GM23338 (cell line): ENCODE measurements around the gene ACSBG1. TPM values are rescaled to one million over a fixed set of nuclear protein-coding genes. Genes with fewer than 3 reads are reported as not detected.

Source experiments
- ATAC-seq: fragments of 200-7000 bp; cut with Tn5 transposase; 3 replicates; pipeline ENCODE4 v1.9.1; 2020
- DNase-seq: peaks from one replicate; pipeline ENCODE4 v3.0.0-alpha.2; 2015; ENCODE audit warnings: low spot score
- H2AFZ ChIP-seq: fragments of 200-600 bp; sonication (generic); 2 replicates; pipeline ENCODE4 v1.8.0; 2016; ENCODE audit warnings: antibody characterized with exemption, mild to moderate bottlenecking, moderate library complexity
- H3F3A ChIP-seq: fragments of 200-600 bp; sonication (generic); replicated peaks from 2 replicates; pipeline ENCODE4 v1.8.0; 2017; ENCODE audit warnings: antibody characterized with exemption, mixed run types, low read depth
- H3K27ac ChIP-seq: fragments of 200-600 bp; sonication (generic); 2 replicates; pipeline ENCODE4 v1.6.1; 2016; ENCODE audit warnings: low read depth
- H3K27me3 ChIP-seq: fragments of 200-600 bp; sonication (generic); 2 replicates; pipeline ENCODE4 v1.8.0; 2016; ENCODE audit warnings: mild to moderate bottlenecking, mixed run types, moderate library complexity; ENCODE audit not compliant: insufficient read depth
- H3K36me3 ChIP-seq: fragments of 200-600 bp; sonication (generic); 2 replicates; pipeline ENCODE4 v1.8.0; 2016; ENCODE audit warnings: mild to moderate bottlenecking; ENCODE audit not compliant: insufficient read depth
- H3K4me1 ChIP-seq: fragments of 200-600 bp; sonication (generic); 2 replicates; pipeline ENCODE4 v1.8.0; 2016; ENCODE audit warnings: mild to moderate bottlenecking, moderate library complexity; ENCODE audit not compliant: insufficient read depth
- H3K4me2 ChIP-seq: fragments of 200-600 bp; sonication (generic); 2 replicates; pipeline ENCODE4 v1.7.1; 2017; ENCODE audit warnings: mixed run types
- H3K4me3 ChIP-seq: fragments of 200-600 bp; sonication (generic); 2 replicates; pipeline ENCODE4 v1.6.1; 2016; ENCODE audit warnings: mixed run types
- H3K79me2 ChIP-seq: fragments of 200-600 bp; sonication (generic); replicated peaks from 2 replicates; pipeline ENCODE4 v1.8.0; 2017; ENCODE audit warnings: mild to moderate bottlenecking; ENCODE audit not compliant: insufficient read depth
- H3K9me2 ChIP-seq: fragments of 200-600 bp; sonication (generic); 2 replicates; pipeline ENCODE4 v1.8.0; 2017; ENCODE audit not compliant: insufficient read depth
- H4K20me1 ChIP-seq: fragments of 200-600 bp; sonication (generic); replicated peaks from 2 replicates; pipeline ENCODE4 v1.8.0; 2017; ENCODE audit warnings: mild to moderate bottlenecking; ENCODE audit not compliant: insufficient read depth
- H3K27ac Mint-ChIP-seq: 2 replicates; pipeline ENCODE4 v1.8.0; 2020; ENCODE audit warnings: inconsistent platforms, mild to moderate bottlenecking, moderate library complexity, mixed read lengths
- H3K27me3 Mint-ChIP-seq: 3 replicates; pipeline ENCODE4 v1.8.0; 2022; ENCODE audit warnings: low read depth, mild to moderate bottlenecking, moderate library complexity, mixed read lengths, inconsistent platforms; ENCODE audit not compliant: insufficient read depth, poor library complexity
- H3K36me3 Mint-ChIP-seq: 3 replicates; pipeline ENCODE4 v1.8.0; 2021; ENCODE audit warnings: low read depth, mild to moderate bottlenecking, inconsistent platforms, moderate library complexity, mixed read lengths
- H3K4me1 Mint-ChIP-seq: 3 replicates; pipeline ENCODE4 v1.8.0; 2020; ENCODE audit warnings: mild to moderate bottlenecking, inconsistent platforms, mixed read lengths
- H3K4me3 Mint-ChIP-seq: 3 replicates; pipeline ENCODE4 v1.8.0; 2021; ENCODE audit warnings: moderate library complexity, mild to moderate bottlenecking, inconsistent platforms, mixed read lengths
- H3K9me3 Mint-ChIP-seq: 3 replicates; pipeline ENCODE4 v1.8.0; 2020; ENCODE audit warnings: moderate library complexity, mild to moderate bottlenecking, inconsistent platforms, mixed read lengths
- CREB1 ChIP-seq: fragments of 250-450 bp; sonication (Bioruptor Pico); IDR thresholded peaks from 2 replicates; pipeline ENCODE4 v1.5.0; 2020; ENCODE audit warnings: low read depth, mild to moderate bottlenecking, moderate library complexity
- EZH2 ChIP-seq: fragments of 200-600 bp; sonication (generic); IDR thresholded peaks from one replicate; pipeline ENCODE4 v1.8.0; 2017; ENCODE audit warnings: antibody characterized with exemption, mild to moderate bottlenecking, low read depth; ENCODE audit not compliant: unreplicated experiment
- EZH2phosphoT487 ChIP-seq: fragments of 200-600 bp; sonication (generic); IDR thresholded peaks from one replicate; pipeline ENCODE4 v1.8.1; 2018; ENCODE audit warnings: antibody characterized with exemption; ENCODE audit not compliant: unreplicated experiment
- JUNB ChIP-seq: IDR thresholded peaks from one replicate; pipeline ENCODE4 v1.6.1; 2016; ENCODE audit warnings: antibody characterized with exemption; ENCODE audit not compliant: unreplicated experiment
- NANOG ChIP-seq: IDR thresholded peaks from 2 replicates; pipeline ENCODE4 v1.6.1; 2016; ENCODE audit warnings: antibody characterized with exemption, borderline replicate concordance
- POLR2AphosphoS5 ChIP-seq: IDR thresholded peaks from 2 replicates; pipeline ENCODE4 v1.6.1; 2016; ENCODE audit warnings: antibody characterized with exemption, low read depth
- STAT1 ChIP-seq: IDR thresholded peaks from one replicate; pipeline ENCODE4 v1.6.1; 2016; ENCODE audit warnings: antibody characterized with exemption; ENCODE audit not compliant: unreplicated experiment
- ZNF114 ChIP-seq: fragments of 250-450 bp; sonication (Bioruptor Pico); IDR thresholded peaks from 2 replicates; pipeline ENCODE4 v1.5.0; 2020; ENCODE audit warnings: mild to moderate bottlenecking, moderate library complexity
- ZNF331 ChIP-seq: fragments of 250-450 bp; sonication (Bioruptor Pico); IDR thresholded peaks from 2 replicates; pipeline ENCODE4 v1.5.0; 2020; ENCODE audit warnings: low read depth, mild to moderate bottlenecking, moderate library complexity
- ZNF462 ChIP-seq: fragments of 250-450 bp; sonication (Bioruptor Pico); IDR thresholded peaks from 2 replicates; pipeline ENCODE4 v1.5.0; 2020; ENCODE audit warnings: mild to moderate bottlenecking, moderate library complexity
- polyA plus RNA-seq: library from polyadenylated mRNA; unstranded; fragments of >200 nt; fragmentation: Nextera tagmentation; extraction: Ambion mirVana; gene quantifications from 2 replicates; pipeline ENCODE4 v1.2.1, GENCODE V29; 2016
- total RNA-seq: library from RNA; depleted of rRNA; stranded (reverse); fragments of >200 nt; shearing (Covaris generic); gene quantifications from 2 replicates; pipeline ENCODE4 v1.2.3, GENCODE V29; 2014
- TF ChIP-seq, protein P1 (sequence below): IDR thresholded peaks from 2 replicates; pipeline ENCODE4 v1.6.1; 2016; ENCODE audit warnings: antibody characterized with exemption
- TF ChIP-seq, protein P2 (sequence below), 2 experiments: fragments of 200-600 bp in 1 of 2; sonication (generic) in 1 of 2; conservative IDR thresholded peaks; 2 replicates each; pipeline versions ENCODE4 v1.5.1 to v1.6.1; 2016 to 2017; ENCODE audit warnings: antibody characterized with exemption in 2 of 2, low read depth in 2 of 2, mild to moderate bottlenecking in 2 of 2, moderate library complexity in 1 of 2
- TF ChIP-seq, protein P3 (sequence below): IDR thresholded peaks from one replicate; pipeline ENCODE4 v1.6.1; 2018; ENCODE audit warnings: antibody characterized with exemption; ENCODE audit not compliant: unreplicated experiment

ACSBG1 gene
- total and polyA plus RNA-seq, 2 experiments from 2014 or later = 1.9 to 10.0 TPM

GRCh38 chr15:78142332-78142731, 92.0 kb downstream of the ACSBG1 start:
- no peaks in the 10 kb centered on the region for H3F3A ChIP-seq
- no peak overlapping the region for H2AFZ ChIP-seq
- DNase-seq (no peak), ATAC-seq (peak; percentile 31; the same call in 1 of the 3 replicates)
- Mint-ChIP-seq H3K27ac (no peak overlapping the region), H3K4me1 (peaks cover 1% of the 10 kb centered on the region; the same call in 1 of the 3 replicates), H3K4me3 (no peak overlapping the region), H3K36me3 (no peaks in the 10 kb centered on the region), H3K9me3 (no peaks in the 10 kb centered on the region), H3K27me3 (no peaks in the 10 kb centered on the region)
- H3K27ac ChIP-seq = no peak overlapping the region
- H3K9me2 ChIP-seq = no peaks in the 10 kb centered on the region
- peaks cover 5% of the 10 kb centered on the region; the same call in 1 of the 2 replicates for H3K4me1 ChIP-seq
- H3K4me3 ChIP-seq = no peak overlapping the region
- H3K36me3 ChIP-seq = no peaks in the 10 kb centered on the region
- no peak overlapping the region for H3K4me2 ChIP-seq
- TF ChIP-seq POLR2AphosphoS5 = no peak
- TF ChIP-seq JUNB = no peak
- no peak for TF ChIP-seq ZNF114 (CRISPR knock-in tag)
- TF ChIP-seq STAT1 = no peak
- TF ChIP-seq, protein P1, sequence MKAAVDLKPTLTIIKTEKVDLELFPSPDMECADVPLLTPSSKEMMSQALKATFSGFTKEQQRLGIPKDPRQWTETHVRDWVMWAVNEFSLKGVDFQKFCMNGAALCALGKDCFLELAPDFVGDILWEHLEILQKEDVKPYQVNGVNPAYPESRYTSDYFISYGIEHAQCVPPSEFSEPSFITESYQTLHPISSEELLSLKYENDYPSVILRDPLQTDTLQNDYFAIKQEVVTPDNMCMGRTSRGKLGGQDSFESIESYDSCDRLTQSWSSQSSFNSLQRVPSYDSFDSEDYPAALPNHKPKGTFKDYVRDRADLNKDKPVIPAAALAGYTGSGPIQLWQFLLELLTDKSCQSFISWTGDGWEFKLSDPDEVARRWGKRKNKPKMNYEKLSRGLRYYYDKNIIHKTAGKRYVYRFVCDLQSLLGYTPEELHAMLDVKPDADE = no peak
- TF ChIP-seq ZNF462 = no peak
- no peak for TF ChIP-seq CREB1
- no peak for TF ChIP-seq EZH2phosphoT487
- TF ChIP-seq, protein P2, sequence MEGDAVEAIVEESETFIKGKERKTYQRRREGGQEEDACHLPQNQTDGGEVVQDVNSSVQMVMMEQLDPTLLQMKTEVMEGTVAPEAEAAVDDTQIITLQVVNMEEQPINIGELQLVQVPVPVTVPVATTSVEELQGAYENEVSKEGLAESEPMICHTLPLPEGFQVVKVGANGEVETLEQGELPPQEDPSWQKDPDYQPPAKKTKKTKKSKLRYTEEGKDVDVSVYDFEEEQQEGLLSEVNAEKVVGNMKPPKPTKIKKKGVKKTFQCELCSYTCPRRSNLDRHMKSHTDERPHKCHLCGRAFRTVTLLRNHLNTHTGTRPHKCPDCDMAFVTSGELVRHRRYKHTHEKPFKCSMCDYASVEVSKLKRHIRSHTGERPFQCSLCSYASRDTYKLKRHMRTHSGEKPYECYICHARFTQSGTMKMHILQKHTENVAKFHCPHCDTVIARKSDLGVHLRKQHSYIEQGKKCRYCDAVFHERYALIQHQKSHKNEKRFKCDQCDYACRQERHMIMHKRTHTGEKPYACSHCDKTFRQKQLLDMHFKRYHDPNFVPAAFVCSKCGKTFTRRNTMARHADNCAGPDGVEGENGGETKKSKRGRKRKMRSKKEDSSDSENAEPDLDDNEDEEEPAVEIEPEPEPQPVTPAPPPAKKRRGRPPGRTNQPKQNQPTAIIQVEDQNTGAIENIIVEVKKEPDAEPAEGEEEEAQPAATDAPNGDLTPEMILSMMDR (conservative IDR thresholded peaks at IDR 0.05; ENCODE audit: low read depth in 2 of 2) = no peak
- TF ChIP-seq, protein P3, sequence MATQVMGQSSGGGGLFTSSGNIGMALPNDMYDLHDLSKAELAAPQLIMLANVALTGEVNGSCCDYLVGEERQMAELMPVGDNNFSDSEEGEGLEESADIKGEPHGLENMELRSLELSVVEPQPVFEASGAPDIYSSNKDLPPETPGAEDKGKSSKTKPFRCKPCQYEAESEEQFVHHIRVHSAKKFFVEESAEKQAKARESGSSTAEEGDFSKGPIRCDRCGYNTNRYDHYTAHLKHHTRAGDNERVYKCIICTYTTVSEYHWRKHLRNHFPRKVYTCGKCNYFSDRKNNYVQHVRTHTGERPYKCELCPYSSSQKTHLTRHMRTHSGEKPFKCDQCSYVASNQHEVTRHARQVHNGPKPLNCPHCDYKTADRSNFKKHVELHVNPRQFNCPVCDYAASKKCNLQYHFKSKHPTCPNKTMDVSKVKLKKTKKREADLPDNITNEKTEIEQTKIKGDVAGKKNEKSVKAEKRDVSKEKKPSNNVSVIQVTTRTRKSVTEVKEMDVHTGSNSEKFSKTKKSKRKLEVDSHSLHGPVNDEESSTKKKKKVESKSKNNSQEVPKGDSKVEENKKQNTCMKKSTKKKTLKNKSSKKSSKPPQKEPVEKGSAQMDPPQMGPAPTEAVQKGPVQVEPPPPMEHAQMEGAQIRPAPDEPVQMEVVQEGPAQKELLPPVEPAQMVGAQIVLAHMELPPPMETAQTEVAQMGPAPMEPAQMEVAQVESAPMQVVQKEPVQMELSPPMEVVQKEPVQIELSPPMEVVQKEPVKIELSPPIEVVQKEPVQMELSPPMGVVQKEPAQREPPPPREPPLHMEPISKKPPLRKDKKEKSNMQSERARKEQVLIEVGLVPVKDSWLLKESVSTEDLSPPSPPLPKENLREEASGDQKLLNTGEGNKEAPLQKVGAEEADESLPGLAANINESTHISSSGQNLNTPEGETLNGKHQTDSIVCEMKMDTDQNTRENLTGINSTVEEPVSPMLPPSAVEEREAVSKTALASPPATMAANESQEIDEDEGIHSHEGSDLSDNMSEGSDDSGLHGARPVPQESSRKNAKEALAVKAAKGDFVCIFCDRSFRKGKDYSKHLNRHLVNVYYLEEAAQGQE = no peak
- TF ChIP-seq NANOG = no peak
- no peak for TF ChIP-seq ZNF331 (CRISPR knock-in tag)
- no peak for TF ChIP-seq EZH2
- H3K79me2 ChIP-seq = no peaks in the 10 kb centered on the region
- no peaks in the 10 kb centered on the region for H4K20me1 ChIP-seq
- H3K27me3 ChIP-seq = no peaks in the 10 kb centered on the region
